ENCODE data around the gene KLK14. TPM values are rescaled to one million over a fixed set of nuclear protein-coding genes. Genes with fewer than 3 reads are reported as not detected.

The KLK14 gene
- total and polyA plus RNA-seq, 10 of the 15 experiments (the other 5 are each of a cell fraction or from before 2014, with no cell fraction given), result not detected

- TF ChIP-seq MEF2A (IDR thresholded peaks at IDR 0.05; ENCODE audit: insufficient read depth, low read depth, low read length), result no peak
- no peak for TF ChIP-seq CREB1 (IDR thresholded peaks at IDR 0.05; ENCODE audit: low read depth)
- TF ChIP-seq SREBF2 (IDR thresholded peaks at IDR 0.05; ENCODE audit: low read length), result no peak
- TF ChIP-seq BHLHE40 (IDR thresholded peaks at IDR 0.05; ENCODE audit: borderline replicate concordance in 1 of 2, low read depth in 2 of 2, low read length in 1 of 2), result no peak
These were observed 6.7 kb downstream of the KLK14 start (continued) for GRCh38 chr19:51075998-51076397.

GRCh38 chr19:51071095-51071405 is 11.6 kb downstream of the KLK14 start:
- in situ Hi-C loops (cut with MboI), result no loop called here
- Histone ChIP-seq H3K27ac (ENCODE audit: control insufficient read depth, insufficient read depth) (no peak overlapping the region), H3K4me1 (ENCODE audit: control insufficient read depth, insufficient read depth, low read length) (no peaks in the 10 kb centered on the region), H3K9me3 (replicated peaks; ENCODE audit: control insufficient read depth, insufficient read depth, low read length) (no peaks in the 10 kb centered on the region), H3K36me3 (ENCODE audit: control insufficient read depth in 2 of 2, insufficient read depth in 2 of 2, low read length in 1 of 2) (no peaks in the 10 kb centered on the region), H3K79me2 (ENCODE audit: control insufficient read depth, insufficient read depth, low read length) (no peaks in the 10 kb centered on the region), H3K4me3 (no peak overlapping the region), H3K4me2 (ENCODE audit: control insufficient read depth, insufficient read depth) (no peak overlapping the region), H2AFZ (ENCODE audit: control insufficient read depth, low read depth, low read length) (no peak overlapping the region), H4K20me1 (ENCODE audit: control insufficient read depth, insufficient read depth) (no peaks in the 10 kb centered on the region), H3K27me3 (replicated peaks in 1 of 2; ENCODE audit: control insufficient read depth in 2 of 2, insufficient read depth in 2 of 2, low read length in 1 of 2) (no peaks in the 10 kb centered on the region), H3K9ac (ENCODE audit: control insufficient read depth, insufficient read depth, low read length) (no peak overlapping the region)
- no TSS peak for BruUV-seq (replicated peaks)
- FAIRE-seq (no peak), DNase-seq (ENCODE audit: low read depth, low spot score) (no peak), ATAC-seq (no peak)
- ChIA-PET CTCF (no interaction called here), POLR2A (no interaction called here), RAD21 (ENCODE audit: unreplicated experiment) (no interaction called here), SMC1A (ENCODE audit: uncharacterized antibody, unreplicated experiment) (no interaction called here)
- WGBS (ENCODE audit: insufficient coverage, insufficient replicate concordance, low lambda C conversion rate, missing lambda C conversion rate), result 13% methylated on average over 4 of the region's 4 CpGs
- intact Hi-C loops (cut with micrococcal nuclease; ENCODE audit: unreplicated experiment), result no loop called here
- TF ChIP-seq MTA2 (IDR thresholded peaks at IDR 0.05; ENCODE audit: low read depth), result no peak
- no peak for TF ChIP-seq SIX5 (IDR thresholded peaks at IDR 0.05; ENCODE audit: low read depth, low read length, severe bottlenecking)
- TF ChIP-seq IRF4 (IDR thresholded peaks at IDR 0.05; ENCODE audit: low read depth, low read length), result no peak
- no peak for TF ChIP-seq SPI1 (IDR thresholded peaks at IDR 0.05; ENCODE audit: borderline replicate concordance, insufficient read depth, low read depth, low read length)
- no peak for TF ChIP-seq BCLAF1 (IDR thresholded peaks at IDR 0.05)
- TF ChIP-seq SUPT20H (IDR thresholded peaks at IDR 0.05; ENCODE audit: borderline replicate concordance, control insufficient read depth, low read depth, low read length), result no peak
- TF ChIP-seq YY1 (IDR thresholded peaks at IDR 0.05; ENCODE audit: low read depth, low read length), result no peak
- TF ChIP-seq SUZ12 (IDR thresholded peaks at IDR 0.05; ENCODE audit: unreplicated experiment), result no peak
- no peak for TF ChIP-seq GATAD2B (conservative IDR thresholded peaks at IDR 0.05; ENCODE audit: low read depth)
- no peak for TF ChIP-seq POLR2AphosphoS5 (IDR thresholded peaks at IDR 0.05; ENCODE audit: low read length)
- TF ChIP-seq TCF7 (IDR thresholded peaks at IDR 0.05; ENCODE audit: borderline replicate concordance), result no peak
- no peak for TF ChIP-seq HSF1 (IDR thresholded peaks at IDR 0.05; ENCODE audit: low read depth, low read length)
- TF ChIP-seq E2F4 (IDR thresholded peaks at IDR 0.05; ENCODE audit: low read depth, low read length), result no peak
- TF ChIP-seq ESRRA (IDR thresholded peaks at IDR 0.05; ENCODE audit: low read length), result no peak
- TF ChIP-seq PAX5 (IDR thresholded peaks at IDR 0.05; ENCODE audit: borderline replicate concordance, low read depth, low read length), result no peak
- no peak for TF ChIP-seq BMI1 (IDR thresholded peaks at IDR 0.05; ENCODE audit: borderline replicate concordance)
- TF ChIP-seq MYB (IDR thresholded peaks at IDR 0.05; ENCODE audit: borderline replicate concordance, low read depth, low read length), result no peak
